Renal pelvis (tissue), 12 donors: Measurements from ENCODE around the gene CC2D1B. TPM values are rescaled to one million over a fixed set of nuclear protein-coding genes. Genes with fewer than 3 reads are reported as not detected.
"Not testable (repeated sequence)": the region's sequence is repeated elsewhere in the genome, so short reads cannot be mapped to it uniquely, and the experiment has no call there.

Experiments used
- DNase-seq: peaks from one replicate; pipeline ENCODE4 v3.0.0-alpha.2; 2013
- long read RNA-seq, 16 experiments: transcript quantifications; one replicate each; lab custom pipeline, GENCODE V29; 2026
- polyA plus RNA-seq, 3 donors: library from polyadenylated mRNA; unstranded; fragments of 120-200 nt; gene quantifications; one replicate each; pipeline ENCODE4 v1.2.1, GENCODE V29; 2013; ENCODE audit not compliant: insufficient read length in 3 of 3

Gene CC2D1B, protein sequence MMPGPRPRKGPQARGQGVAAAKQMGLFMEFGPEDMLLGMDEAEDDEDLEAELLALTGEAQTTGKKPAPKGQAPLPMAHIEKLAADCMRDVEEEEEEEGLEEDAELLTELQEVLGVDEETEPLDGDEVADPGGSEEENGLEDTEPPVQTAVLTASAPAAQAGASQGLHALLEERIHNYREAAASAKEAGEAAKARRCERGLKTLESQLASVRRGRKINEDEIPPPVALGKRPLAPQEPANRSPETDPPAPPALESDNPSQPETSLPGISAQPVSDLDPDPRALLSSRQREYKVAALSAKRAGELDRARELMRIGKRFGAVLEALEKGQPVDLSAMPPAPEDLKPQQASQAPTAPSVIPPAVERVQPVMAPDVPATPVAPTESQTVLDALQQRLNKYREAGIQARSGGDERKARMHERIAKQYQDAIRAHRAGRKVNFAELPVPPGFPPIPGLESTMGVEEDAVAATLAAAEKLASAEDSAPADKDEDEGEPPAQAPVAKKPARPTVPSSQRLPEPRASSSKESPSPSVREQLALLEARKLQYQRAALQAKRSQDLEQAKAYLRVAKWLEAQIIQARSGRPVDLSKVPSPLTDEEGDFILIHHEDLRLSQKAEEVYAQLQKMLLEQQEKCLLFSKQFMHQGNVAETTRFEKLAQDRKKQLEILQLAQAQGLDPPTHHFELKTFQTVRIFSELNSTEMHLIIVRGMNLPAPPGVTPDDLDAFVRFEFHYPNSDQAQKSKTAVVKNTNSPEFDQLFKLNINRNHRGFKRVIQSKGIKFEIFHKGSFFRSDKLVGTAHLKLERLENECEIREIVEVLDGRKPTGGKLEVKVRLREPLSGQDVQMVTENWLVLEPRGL
- polyA plus RNA-seq = 10 to 100 TPM; 25.5 to 35.4 (median 34.6) TPM
- long read RNA-seq, donor 1, partial matches to known transcripts = 0 of 1 reads
- long read RNA-seq, donor 1, other reads (novel, unspliced or antisense) = 0 of 1 reads
- long read RNA-seq, donor 2, partial matches to known transcripts = 0 of 1 reads
- long read RNA-seq, donor 2, other reads (novel, unspliced or antisense) = 0 of 1 reads
- long read RNA-seq, donor 3, partial matches to known transcripts = 12 of 13 reads
- long read RNA-seq, donor 3, other reads (novel, unspliced or antisense) = 0 of 13 reads
- long read RNA-seq, donor 4, partial matches to known transcripts = 0 of 2 reads
- long read RNA-seq, donor 4, other reads (novel, unspliced or antisense) = 0 of 2 reads
- long read RNA-seq, donor 5 = 0 reads
- long read RNA-seq, donor 6, partial matches to known transcripts = 0 of 1 reads
- long read RNA-seq, donor 6, other reads (novel, unspliced or antisense) = 0 of 1 reads
- long read RNA-seq, donor 7, partial matches to known transcripts = 0 of 1 reads
- long read RNA-seq, donor 7, other reads (novel, unspliced or antisense) = 0 of 1 reads
- long read RNA-seq, donor 8 = 0 reads
- long read RNA-seq, donor 9 = 0 reads
- long read RNA-seq, donor 10 = 0 reads
- long read RNA-seq, donor 11 = 0 reads
- long read RNA-seq, donor 12, partial matches to known transcripts = 8 of 11 reads
- long read RNA-seq, donor 12, other reads (novel, unspliced or antisense) = 0 of 11 reads
- long read RNA-seq, donor 13 = 0 reads
- long read RNA-seq, donor 14 = 0 reads
- long read RNA-seq, donor 15, partial matches to known transcripts = 0 of 1 reads
- long read RNA-seq, donor 15, other reads (novel, unspliced or antisense) = 0 of 1 reads
- long read RNA-seq, donor 16, partial matches to known transcripts = 29 of 29 reads
- long read RNA-seq, donor 16, other reads (novel, unspliced or antisense) = 0 of 29 reads

DNA sequence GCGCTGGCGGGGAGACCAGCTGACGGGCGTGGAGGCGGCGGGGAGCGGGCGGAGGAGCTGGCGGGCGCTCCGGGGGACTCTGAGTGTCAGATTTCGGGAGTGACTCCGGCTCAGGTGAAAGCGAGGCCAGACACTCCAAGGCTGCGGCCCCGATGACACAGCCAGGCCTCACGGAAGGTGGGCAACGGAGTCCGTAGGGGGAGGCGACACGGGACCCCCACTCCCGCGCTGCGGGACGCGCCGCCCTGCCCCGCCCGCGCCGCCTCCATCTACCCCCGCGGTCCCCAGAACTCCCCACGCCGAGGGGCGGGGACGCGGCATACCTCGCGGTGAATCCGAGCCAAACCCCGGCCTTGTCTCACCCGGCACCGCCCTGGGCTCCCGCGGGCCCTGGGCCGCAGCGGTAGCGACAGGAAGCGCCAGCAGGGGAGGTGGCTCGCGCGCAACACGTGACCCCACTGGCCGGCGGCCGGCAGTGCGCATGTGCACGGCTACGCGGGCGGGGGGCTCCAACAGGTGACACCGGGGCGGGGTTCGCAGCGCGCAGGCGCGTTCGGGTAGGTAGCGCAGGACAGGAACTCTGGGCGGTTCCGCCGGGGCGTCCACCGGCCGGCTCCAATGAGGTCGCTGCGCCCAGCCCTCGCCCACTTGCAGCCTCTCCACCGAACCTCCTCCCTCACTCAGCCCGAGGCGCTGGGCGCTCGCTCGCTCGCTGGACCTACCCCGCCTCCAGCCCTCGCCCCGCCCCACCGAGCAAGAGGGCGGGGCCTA, at the start of gene CC2D1B:
Gene CC2D1B, minus strand, starts transcription at position 460 of the 771 bp plus-strand sequence. CDS start 1,585 bp downstream, outside the sequence.
- peak; percentile 97 for DNase-seq

- DNase-seq = no peak
Observed at GRCh38 chr1:52414942-52415341, 48.9 kb upstream of the CC2D1B start.

DNA sequence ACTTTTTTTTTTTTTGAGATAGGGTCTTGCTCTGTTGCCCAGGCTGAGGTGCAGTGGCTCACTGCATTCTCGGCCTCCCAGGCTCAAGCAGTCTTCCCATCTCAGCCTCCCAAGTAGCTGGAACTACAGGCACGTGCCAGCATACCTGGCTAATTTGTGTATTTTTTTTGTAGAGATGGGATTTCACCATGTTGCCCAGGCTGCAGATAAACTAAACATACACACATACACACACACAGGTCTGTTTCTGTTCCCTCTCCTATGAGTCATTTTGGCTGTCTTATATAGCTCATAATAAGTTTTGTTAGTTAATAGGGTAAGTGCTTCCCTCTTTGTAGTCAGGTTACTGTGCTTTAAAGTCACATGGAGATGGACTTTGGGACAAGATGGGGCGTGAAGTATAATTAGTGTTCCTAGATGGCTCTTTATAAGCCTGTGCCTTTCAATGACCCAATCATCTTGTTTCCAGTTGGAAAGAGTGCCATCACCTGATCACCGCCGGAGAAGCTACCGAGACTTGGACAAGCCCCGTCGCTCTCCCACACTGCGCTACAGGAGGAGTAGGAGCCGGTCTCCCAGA, 47.5 kb upstream of the CC2D1B start:
- no peak for DNase-seq

DNA sequence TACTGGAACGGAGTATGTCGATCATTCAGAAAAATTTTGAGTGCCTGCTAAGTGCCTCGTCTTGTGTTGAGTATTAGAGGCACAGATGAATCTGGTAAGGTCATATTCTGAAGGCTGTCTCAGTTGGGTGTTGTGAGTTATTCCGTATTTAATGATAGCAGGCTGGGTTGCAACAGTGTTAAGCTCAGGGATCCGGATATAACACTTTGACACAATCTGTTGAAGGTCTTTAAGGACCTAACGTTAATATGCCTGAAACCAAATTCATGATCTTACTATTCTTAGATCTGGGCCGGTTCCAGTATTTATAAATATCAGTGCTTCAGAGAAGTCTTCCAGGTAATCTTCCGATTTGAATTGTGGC, 39.0 kb upstream of the CC2D1B start:
- no peak for DNase-seq

GRCh38 chr1:52404116-52404974, 38.3 kb upstream of the CC2D1B start, which contains the start of the genes ORC1 and PRPF38A:
Gene ORC1, minus strand, starts transcription at chr1:52404423. Its CDS starts 2,200 bp downstream, at chr1:52402223.
Gene PRPF38A, plus strand, starts transcription at chr1:52404602. Its CDS starts 148 bp downstream, at chr1:52404750.
- peak; percentile 98 for DNase-seq

- DNase-seq = no peak
Observed at GRCh38 chr1:52403566-52404115, 37.6 kb upstream of the CC2D1B start.

GRCh38 chr1:52402860-52403240, 36.8 kb upstream of the CC2D1B start:
- DNase-seq = no peak

DNA sequence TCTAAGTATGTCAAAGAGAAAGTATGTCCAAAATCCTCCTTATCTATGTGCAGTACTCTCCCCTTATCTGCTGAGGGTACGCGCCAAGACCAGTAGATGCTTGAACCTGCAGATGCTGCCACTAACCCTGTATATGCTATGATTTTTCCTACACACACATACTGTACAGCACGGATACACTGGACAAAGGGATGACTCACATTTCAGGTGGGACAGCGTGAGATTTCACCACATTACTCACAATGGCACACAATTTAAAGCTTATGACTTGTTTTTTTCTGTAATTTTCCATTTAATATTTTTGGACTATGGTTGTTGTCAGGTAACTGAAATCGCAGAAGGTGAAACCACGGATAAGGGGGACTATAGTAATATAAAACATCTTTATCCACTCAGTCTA, 34.1 kb upstream of the CC2D1B start:
- no peak for DNase-seq

DNA sequence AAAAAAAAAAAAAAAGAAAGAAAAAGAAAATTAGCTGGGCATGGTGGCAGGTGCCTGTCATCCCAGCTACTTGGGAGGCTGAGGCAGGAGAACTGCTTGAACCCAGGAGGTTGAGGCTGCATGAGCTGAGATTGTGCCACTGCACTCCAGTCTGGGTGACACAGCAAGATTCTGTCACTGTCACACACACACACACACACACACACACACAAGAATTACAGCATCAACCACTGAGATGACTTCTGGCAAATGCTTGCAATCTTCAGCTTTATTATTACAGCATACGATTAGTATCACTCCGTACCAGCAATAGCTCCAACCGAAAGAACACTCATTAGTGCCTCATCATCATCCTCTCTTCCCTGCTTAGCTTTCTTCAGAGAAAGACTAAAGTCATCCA, 33.6 kb upstream of the CC2D1B start:
- no peak for DNase-seq

GRCh38 chr1:52393174-52393573, 27.2 kb upstream of the CC2D1B start:
- DNase-seq = no peak

- DNase-seq = no peak
Observed at GRCh38 chr1:52386458-52386857, 20.5 kb upstream of the CC2D1B start.

DNA sequence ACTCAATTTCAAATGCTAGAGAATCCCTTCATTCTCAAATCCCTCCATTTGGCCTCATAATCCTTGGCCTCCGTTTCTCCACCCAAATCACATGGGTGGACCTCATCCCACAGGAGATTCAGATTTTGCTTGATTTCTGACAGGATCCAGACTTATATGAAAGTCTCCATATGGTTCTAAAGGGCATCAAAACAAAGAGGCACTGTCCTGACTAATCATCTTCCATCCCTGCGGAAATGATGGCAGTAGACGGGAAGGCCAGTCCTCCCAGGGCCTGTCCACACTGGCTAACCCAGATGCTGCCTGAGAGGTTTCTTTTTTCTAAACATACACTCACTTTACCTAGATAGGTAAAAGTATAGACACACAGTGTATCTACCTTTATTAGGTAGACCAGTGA, 19.4 kb upstream of the CC2D1B start:
- DNase-seq = no peak

GRCh38 chr1:52369851-52370250, 3.8 kb upstream of the CC2D1B start:
- not testable (repeated sequence) for DNase-seq

GRCh38 chr1:52368383-52369172, 2.6 kb upstream of the CC2D1B start:
- DNase-seq = peak; percentile 61

DNA sequence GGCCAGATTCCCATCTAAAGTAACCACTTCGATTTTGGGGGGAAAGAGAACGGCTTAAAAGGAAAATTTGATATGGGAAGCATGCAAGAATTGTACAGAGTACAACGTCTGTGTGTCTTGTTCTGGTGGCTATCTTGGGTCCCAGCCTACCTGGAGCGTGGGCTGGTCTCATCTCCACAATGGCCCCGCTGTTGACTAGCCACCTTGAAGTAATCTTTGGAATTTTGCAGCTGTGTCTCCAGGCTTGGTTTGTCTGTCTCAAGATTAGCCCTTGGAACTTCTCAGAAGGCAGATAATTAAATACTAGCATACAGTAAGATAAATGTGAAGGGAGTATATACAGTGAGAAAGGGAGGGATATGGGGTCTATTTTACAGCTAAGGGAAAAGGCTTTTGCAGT, 1.3 kb upstream of the CC2D1B start:
- DNase-seq = no peak

GRCh38 chr1:52366517-52366827, 467 bp upstream of the CC2D1B start:
- no peak for DNase-seq

GRCh38 chr1:52365071-52365745, 797 bp downstream of the CC2D1B start:
- no peak for DNase-seq
